HUES6 (cell line): ENCODE measurements around the gene BCL11B.

ENCODE experiments used
- H3K27ac ChIP-seq: 2 replicates; pipeline ENCODE4 v1.7.0; 2013; ENCODE audit warnings: low read depth, mild to moderate bottlenecking, low read length, inconsistent platforms
- H3K27me3 ChIP-seq: 2 replicates; pipeline ENCODE4 v1.6.1; 2013; ENCODE audit warnings: low read length; ENCODE audit not compliant: control insufficient read depth, insufficient read depth
- H3K36me3 ChIP-seq: 2 replicates; pipeline ENCODE4 v1.6.1; 2013; ENCODE audit warnings: low read length; ENCODE audit not compliant: control insufficient read depth, insufficient read depth
- H3K4me1 ChIP-seq: 2 replicates; pipeline ENCODE4 v1.6.1; 2013; ENCODE audit warnings: low read length; ENCODE audit not compliant: control insufficient read depth, insufficient read depth
- H3K4me3 ChIP-seq: 2 replicates; pipeline ENCODE4 v1.5.1; 2013; ENCODE audit warnings: low read depth, low read length
- H3K9ac ChIP-seq: one replicate; pipeline ENCODE4 v1.6.1; 2013; ENCODE audit warnings: mild to moderate bottlenecking, low read length
- H3K9me3 ChIP-seq: 2 replicates; pipeline ENCODE4 v1.6.1; 2013; ENCODE audit warnings: low read depth, low read length; ENCODE audit not compliant: control insufficient read depth, insufficient read depth

Gene BCL11B

GRCh38 chr14:99273766-99274345 lies 1.9 kb upstream of the BCL11B start:
- Histone ChIP-seq H3K4me3 (peak overlapping the region; percentile 71), H3K27me3 (peaks cover 42% of the 10 kb centered on the region), H3K4me1 (peaks cover 21% of the 10 kb centered on the region), H3K9me3 (no peaks in the 10 kb centered on the region), H3K36me3 (no peaks in the 10 kb centered on the region), H3K9ac (peak overlapping the region; percentile 74), H3K27ac (no peak overlapping the region)

GRCh38 chr14:99272899-99273765 lies 1.1 kb upstream of the BCL11B start:
- Histone ChIP-seq H3K27ac (no peak overlapping the region), H3K4me3 (peak overlapping the region; percentile 71), H3K27me3 (peaks cover 50% of the 10 kb centered on the region), H3K4me1 (peaks cover 27% of the 10 kb centered on the region), H3K9me3 (no peaks in the 10 kb centered on the region), H3K9ac (peak overlapping the region; percentile 31), H3K36me3 (no peaks in the 10 kb centered on the region)

- H3K9ac ChIP-seq: peak overlapping the region; percentile 35
- peak overlapping the region; percentile 71 for H3K4me3 ChIP-seq
- H3K27ac ChIP-seq: no peak overlapping the region
- H3K4me1 ChIP-seq: peaks cover 27% of the 10 kb centered on the region
- no peaks in the 10 kb centered on the region for H3K9me3 ChIP-seq
- no peaks in the 10 kb centered on the region for H3K36me3 ChIP-seq
- H3K27me3 ChIP-seq: peaks cover 52% of the 10 kb centered on the region
Observed at GRCh38 chr14:99272632-99272898, 568 bp upstream of the BCL11B start.

GRCh38 chr14:99271221-99271941 lies 616 bp downstream of the BCL11B start:
- Histone ChIP-seq H3K4me1 (peaks cover 22% of the 10 kb centered on the region), H3K9me3 (no peaks in the 10 kb centered on the region), H3K4me3 (peak overlapping the region; percentile 71), H3K27ac (peak overlapping the region; percentile 43; the same call in 1 of the 2 replicates), H3K36me3 (no peaks in the 10 kb centered on the region), H3K27me3 (peaks cover 42% of the 10 kb centered on the region), H3K9ac (peak overlapping the region; percentile 26)

GRCh38 chr14:99270458-99271220 lies 1.4 kb downstream of the BCL11B start:
- peaks cover 30% of the 10 kb centered on the region for H3K4me1 ChIP-seq
- no peaks in the 10 kb centered on the region for H3K9me3 ChIP-seq
- peak overlapping the region; percentile 25 for H3K9ac ChIP-seq
- H3K27ac ChIP-seq: no peak overlapping the region; the same call in 1 of the 2 replicates
- H3K36me3 ChIP-seq: no peaks in the 10 kb centered on the region
- H3K4me3 ChIP-seq: peak overlapping the region; percentile 71
- H3K27me3 ChIP-seq: peaks cover 39% of the 10 kb centered on the region

- no peaks in the 10 kb centered on the region for H3K9me3 ChIP-seq
- H3K4me1 ChIP-seq: peaks cover 41% of the 10 kb centered on the region
- H3K36me3 ChIP-seq: no peaks in the 10 kb centered on the region
- H3K27me3 ChIP-seq: peaks cover 43% of the 10 kb centered on the region
- H3K9ac ChIP-seq: peak overlapping the region; percentile 52
- H3K4me3 ChIP-seq: peak overlapping the region; percentile 71
- no peak overlapping the region for H3K27ac ChIP-seq
Observed at GRCh38 chr14:99268810-99269707, 2.9 kb downstream of the BCL11B start.

- Histone ChIP-seq H3K9ac (peak overlapping the region; percentile 52), H3K36me3 (no peaks in the 10 kb centered on the region), H3K27ac (no peak overlapping the region), H3K9me3 (no peaks in the 10 kb centered on the region), H3K4me3 (peak overlapping the region; percentile 71), H3K27me3 (peaks cover 43% of the 10 kb centered on the region), H3K4me1 (peaks cover 50% of the 10 kb centered on the region)
Observed at GRCh38 chr14:99267837-99268781, 3.9 kb downstream of the BCL11B start.

- no peak overlapping the region for H3K9ac ChIP-seq
- H3K36me3 ChIP-seq: no peaks in the 10 kb centered on the region
- H3K27me3 ChIP-seq: peaks cover 38% of the 10 kb centered on the region
- H3K9me3 ChIP-seq: no peaks in the 10 kb centered on the region
- peaks cover 57% of the 10 kb centered on the region for H3K4me1 ChIP-seq
- no peak overlapping the region for H3K4me3 ChIP-seq
- H3K27ac ChIP-seq: no peak overlapping the region
Observed at GRCh38 chr14:99267381-99267780, 4.6 kb downstream of the BCL11B start.
